ENCODE results near the gene NLRP9.

Gene NLRP9

DNA sequence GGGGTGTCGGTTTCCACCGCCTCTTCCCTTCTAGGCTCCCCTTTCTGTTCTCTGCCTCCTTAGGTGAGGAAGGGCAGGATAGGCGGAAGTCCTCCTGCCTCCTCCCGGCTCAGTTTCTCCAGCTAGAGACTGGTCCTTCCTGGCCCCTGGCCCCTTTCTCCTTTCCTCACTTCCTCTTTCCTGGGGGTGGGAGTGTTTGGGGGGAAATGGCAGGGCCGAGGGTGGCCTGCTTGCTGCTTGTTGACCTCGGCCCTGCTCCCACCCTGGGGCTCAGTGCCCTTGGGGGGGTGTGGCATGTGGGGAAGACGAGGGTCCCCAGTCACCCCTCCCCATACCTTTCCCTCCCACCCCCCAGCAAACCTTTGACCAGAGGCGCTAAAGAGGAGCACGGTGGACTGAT, 78.4 kb downstream of the NLRP9 start:
- no peak overlapping the region for H3K4me3 ChIP-seq (ENCODE audit: low read length)
- no peak overlapping the region for H3K27ac ChIP-seq (ENCODE audit: low read depth, low read length)
- H3K9me3 ChIP-seq (ENCODE audit: insufficient read depth, low read depth, low read length) = no peaks in the 10 kb centered on the region
- 94% methylated on average over 7 of the region's 9 CpGs for WGBS
- peaks cover 23% of the 10 kb centered on the region; the same call in 1 of the 2 replicates for H3K4me1 ChIP-seq (ENCODE audit: insufficient read depth, low read length)
- H3K9ac ChIP-seq (ENCODE audit: low read depth, low read length) = no peak overlapping the region
- peaks cover 63% of the 10 kb centered on the region for H3K36me3 ChIP-seq (ENCODE audit: insufficient read depth, low read length)
- H3K27me3 ChIP-seq (ENCODE audit: insufficient read depth, low read length) = no peaks in the 10 kb centered on the region

DNA sequence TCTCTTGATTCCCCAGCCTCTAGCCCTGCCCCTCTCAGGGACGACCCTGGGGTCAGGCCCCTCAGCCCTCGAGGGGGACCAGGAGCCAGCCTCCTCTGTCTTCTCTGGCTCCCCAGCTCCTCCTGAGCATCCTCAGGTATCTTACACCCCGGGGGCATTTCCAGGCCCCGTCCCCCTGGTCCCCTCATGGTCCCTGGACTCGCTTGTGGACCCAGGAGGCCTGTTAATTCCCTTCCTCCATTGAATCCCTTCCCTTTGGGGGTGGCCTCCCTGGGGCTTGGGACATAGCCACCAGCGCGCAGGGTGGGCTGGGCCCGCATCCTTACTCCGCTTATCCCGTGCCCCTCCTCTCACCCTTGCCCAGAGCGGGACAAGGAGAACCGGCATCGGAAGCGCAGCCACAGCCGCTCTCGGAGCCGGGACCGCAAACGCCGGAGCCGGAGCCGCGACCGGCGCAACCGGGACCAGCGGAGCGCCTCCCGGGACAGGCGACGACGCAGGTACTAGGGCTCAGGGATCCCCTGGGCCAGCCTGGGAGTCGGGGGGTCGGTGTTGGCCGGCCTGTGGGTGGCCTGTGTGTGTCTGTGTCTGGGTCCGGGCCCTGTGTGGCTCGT, 79.2 kb downstream of the NLRP9 start:
- Histone ChIP-seq H3K36me3 (ENCODE audit: insufficient read depth, low read length) (peaks cover 55% of the 10 kb centered on the region), H3K4me1 (ENCODE audit: insufficient read depth, low read length) (peaks cover 23% of the 10 kb centered on the region; the same call in 1 of the 2 replicates), H3K27me3 (ENCODE audit: insufficient read depth, low read length) (no peaks in the 10 kb centered on the region), H3K4me3 (ENCODE audit: low read length) (no peak overlapping the region), H3K9me3 (ENCODE audit: insufficient read depth, low read depth, low read length) (no peaks in the 10 kb centered on the region), H3K27ac (ENCODE audit: low read depth, low read length) (no peak overlapping the region), H3K9ac (ENCODE audit: low read depth, low read length) (no peak overlapping the region; the same call in 1 of the 2 replicates)
- 96% methylated on average over 37 of the region's 37 CpGs for WGBS

Measured in HUES64 (cell line).